CD8-positive, alpha-beta memory T cell (primary cell): ENCODE data around the gene CNTN1. TPM values are rescaled to one million over a fixed set of nuclear protein-coding genes. Genes with fewer than 3 reads are reported as not detected.

ENCODE experiments used
- CTCF ChIA-PET: fragments of 350-600 bp; sonication (Branson Sonifier 250); formaldehyde crosslinking; loops from one replicate; lab custom pipeline; 2021; ENCODE audit warnings: antibody characterized with exemption; lab: Charles Lee
- POLR2A ChIA-PET: fragments of 350-600 bp; sonication (Branson Sonifier 250); formaldehyde crosslinking; loops from one replicate; lab custom pipeline; 2021; ENCODE audit warnings: antibody characterized with exemption; lab: Charles Lee
- DNase-seq, 5 donors: peaks; one replicate each; pipeline versions ENCODE4 v3.0.0 to v3.0.0-alpha.2; 2020 to 2022; ENCODE audit warnings: mixed read lengths in 1 of 5
- H3K27ac ChIP-seq: one replicate; pipeline ENCODE4 v1.7.0; 2013; ENCODE audit warnings: low read depth, mild to moderate bottlenecking, low read length, moderate library complexity
- H3K27me3 ChIP-seq: 2 replicates; pipeline ENCODE4 v1.7.0; 2013; ENCODE audit warnings: low read length, mild to moderate bottlenecking; ENCODE audit not compliant: insufficient read depth, poor library complexity, severe bottlenecking
- H3K36me3 ChIP-seq: 2 replicates; pipeline ENCODE4 v1.7.0; 2013; ENCODE audit warnings: mild to moderate bottlenecking, low read length, moderate library complexity; ENCODE audit not compliant: insufficient read depth
- H3K4me1 ChIP-seq: 2 replicates; pipeline ENCODE4 v1.7.0; 2013; ENCODE audit warnings: mild to moderate bottlenecking, low read length, moderate library complexity; ENCODE audit not compliant: insufficient read depth
- H3K4me3 ChIP-seq: 2 replicates; pipeline ENCODE4 v1.7.0; 2013; ENCODE audit warnings: mild to moderate bottlenecking, low read length
- H3K9me3 ChIP-seq: 2 replicates; pipeline ENCODE4 v1.7.0; 2013; ENCODE audit warnings: mild to moderate bottlenecking, low read length
- H3K27ac Mint-ChIP-seq, 8 donors: one replicate each; pipeline ENCODE4 v1.8.0; 2020 to 2021; ENCODE audit warnings: mixed read lengths in 8 of 8, mild to moderate bottlenecking in 6 of 8, inconsistent platforms in 3 of 8, moderate library complexity in 3 of 8
- H3K27me3 Mint-ChIP-seq, 2 donors: one replicate each; pipeline ENCODE4 v1.8.0; 2020 to 2021; ENCODE audit warnings: mixed read lengths in 2 of 2, mild to moderate bottlenecking in 1 of 2, moderate library complexity in 1 of 2
- H3K36me3 Mint-ChIP-seq, 3 donors: one replicate each; pipeline ENCODE4 v1.8.0; 2020 to 2021; ENCODE audit warnings: mixed read lengths in 3 of 3, inconsistent platforms in 1 of 3, mild to moderate bottlenecking in 1 of 3
- H3K4me1 Mint-ChIP-seq, 3 donors: one replicate each; pipeline ENCODE4 v1.8.0; 2020 to 2021; ENCODE audit warnings: mixed read lengths in 3 of 3, inconsistent platforms in 1 of 3, mild to moderate bottlenecking in 1 of 3
- H3K4me3 Mint-ChIP-seq, 7 donors: one replicate each; pipeline ENCODE4 v1.8.0; 2020 to 2021; ENCODE audit warnings: mixed read lengths in 7 of 7, mild to moderate bottlenecking in 6 of 7, moderate library complexity in 4 of 7, inconsistent platforms in 2 of 7
- H3K9me3 Mint-ChIP-seq, 5 donors: one replicate each; pipeline ENCODE4 v1.8.0; 2020 to 2022; ENCODE audit warnings: mixed read lengths in 5 of 5, mild to moderate bottlenecking in 3 of 5, moderate library complexity in 2 of 5, inconsistent platforms in 1 of 5
- polyA plus RNA-seq: library from polyadenylated mRNA; unstranded; fragments of 300-500 nt; fragmentation: Illumina TruSeq; gene quantifications from one replicate; pipeline ENCODE4 v1.2.3, GENCODE V29; 2021
- total RNA-seq, 2 experiments: library from RNA; stranded (reverse); gene quantifications; one replicate each; pipeline ENCODE4 v1.2.3, GENCODE V29; 2021

The CNTN1 gene
- total and polyA plus RNA-seq, 3 experiments from 2014 or later: not detected

GRCh38 chr12:40834321-40834720, 142.1 kb downstream of the CNTN1 start:
- H3K27ac ChIP-seq: no peak overlapping the region
- Mint-ChIP-seq H3K27me3 (no peaks in the 10 kb centered on the region), H3K27ac (no peak overlapping the region), H3K4me1 (no peaks in the 10 kb centered on the region), H3K4me3 (no peak overlapping the region), H3K9me3 (peaks cover 0 to 6% (median 4%) of the 10 kb centered on the region in 5 donors), H3K36me3 (no peaks in the 10 kb centered on the region)
- no peak for DNase-seq
- no peak overlapping the region for H3K4me3 ChIP-seq
- H3K27me3 ChIP-seq: no peaks in the 10 kb centered on the region
- no peaks in the 10 kb centered on the region for H3K36me3 ChIP-seq
- CTCF ChIA-PET: no interaction called here
- no peaks in the 10 kb centered on the region for H3K4me1 ChIP-seq
- POLR2A ChIA-PET: no interaction called here
- H3K9me3 ChIP-seq: no peaks in the 10 kb centered on the region

GRCh38 chr12:40837891-40838429, 145.7 kb downstream of the CNTN1 start:
- POLR2A ChIA-PET: no interaction called here
- no peaks in the 10 kb centered on the region for H3K9me3 ChIP-seq
- H3K27ac Mint-ChIP-seq: no peak overlapping the region
- peak in 1 of 5 donors; percentile 35 for DNase-seq
- no peaks in the 10 kb centered on the region for H3K4me1 ChIP-seq
- no peak overlapping the region for H3K4me3 Mint-ChIP-seq
- H3K4me3 ChIP-seq: no peak overlapping the region
- H3K4me1 Mint-ChIP-seq: no peaks in the 10 kb centered on the region
- CTCF ChIA-PET: no interaction called here
- peaks cover 0 to 1% of the 10 kb centered on the region in 2 donors for H3K27me3 Mint-ChIP-seq
- H3K27ac ChIP-seq: no peak overlapping the region
- H3K36me3 ChIP-seq: no peaks in the 10 kb centered on the region
- H3K27me3 ChIP-seq: no peaks in the 10 kb centered on the region
- peaks cover 0 to 14% (median 5%) of the 10 kb centered on the region in 5 donors for H3K9me3 Mint-ChIP-seq
- no peaks in the 10 kb centered on the region for H3K36me3 Mint-ChIP-seq

DNA sequence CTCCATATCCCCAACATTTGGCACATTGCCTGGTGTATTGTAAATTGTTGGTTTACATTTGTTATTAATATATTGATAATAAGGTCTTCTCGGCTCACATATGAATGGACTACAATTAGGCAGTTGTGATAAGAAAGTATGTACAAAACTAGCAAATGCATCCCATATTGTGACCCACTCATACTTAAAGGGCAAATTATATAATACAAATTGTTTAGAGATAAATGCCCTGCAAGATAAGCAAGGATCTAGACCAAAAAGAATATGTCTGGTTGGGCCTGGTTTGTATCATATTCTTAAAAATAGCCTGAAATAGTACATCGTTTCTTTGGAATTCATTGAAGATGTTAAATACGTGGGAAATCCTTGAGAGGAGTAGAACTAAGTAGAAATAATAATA, 151.3 kb downstream of the CNTN1 start:
- no peak overlapping the region for H3K4me3 ChIP-seq
- ChIA-PET CTCF (no interaction called here), POLR2A (no interaction called here)
- no peak overlapping the region for H3K27ac ChIP-seq
- H3K36me3 ChIP-seq: no peaks in the 10 kb centered on the region
- no peaks in the 10 kb centered on the region for H3K27me3 ChIP-seq
- Mint-ChIP-seq H3K9me3 (peaks cover 3 to 20% (median 6%) of the 10 kb centered on the region in 5 donors), H3K4me3 (no peak overlapping the region), H3K4me1 (no peaks in the 10 kb centered on the region), H3K27me3 (peaks cover 0 to 1% of the 10 kb centered on the region in 2 donors), H3K27ac (no peak overlapping the region), H3K36me3 (no peaks in the 10 kb centered on the region)
- DNase-seq: no peak
- H3K4me1 ChIP-seq: no peaks in the 10 kb centered on the region
- H3K9me3 ChIP-seq: no peaks in the 10 kb centered on the region

- Mint-ChIP-seq H3K9me3 (peaks cover 0 to 20% (median 10%) of the 10 kb centered on the region in 5 donors), H3K36me3 (no peaks in the 10 kb centered on the region), H3K4me3 (no peak overlapping the region), H3K4me1 (no peaks in the 10 kb centered on the region), H3K27ac (no peak overlapping the region), H3K27me3 (no peaks in the 10 kb centered on the region)
- H3K27me3 ChIP-seq: no peaks in the 10 kb centered on the region
- H3K36me3 ChIP-seq: no peaks in the 10 kb centered on the region
- ChIA-PET POLR2A (no interaction called here), CTCF (no interaction called here)
- no peaks in the 10 kb centered on the region for H3K4me1 ChIP-seq
- DNase-seq: no peak
- no peak overlapping the region for H3K27ac ChIP-seq
- no peaks in the 10 kb centered on the region for H3K9me3 ChIP-seq
- no peak overlapping the region for H3K4me3 ChIP-seq
Observed at GRCh38 chr12:40853221-40853620, 161.0 kb downstream of the CNTN1 start.

DNA sequence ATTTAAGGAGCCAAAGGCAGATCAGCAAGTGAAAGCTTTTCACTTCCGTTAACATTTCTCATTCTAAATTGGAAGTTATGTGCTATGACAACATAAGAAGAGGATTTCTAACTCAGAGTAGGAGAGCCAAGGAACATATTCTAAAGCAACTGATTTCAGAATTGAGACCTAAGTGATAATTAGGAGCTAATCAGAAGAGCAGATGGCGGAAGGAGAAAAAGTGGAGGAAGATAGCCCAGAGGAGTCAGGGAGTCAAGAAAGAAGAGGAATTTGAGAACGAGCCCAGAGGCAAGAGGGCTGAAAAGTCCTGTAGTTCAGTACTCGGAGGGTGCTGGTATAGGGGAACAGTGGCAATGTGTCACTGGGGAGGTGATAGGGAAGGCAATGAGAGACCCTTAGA, 162.4 kb downstream of the CNTN1 start:
- H3K4me1 Mint-ChIP-seq: no peaks in the 10 kb centered on the region
- POLR2A ChIA-PET: no interaction called here

DNA sequence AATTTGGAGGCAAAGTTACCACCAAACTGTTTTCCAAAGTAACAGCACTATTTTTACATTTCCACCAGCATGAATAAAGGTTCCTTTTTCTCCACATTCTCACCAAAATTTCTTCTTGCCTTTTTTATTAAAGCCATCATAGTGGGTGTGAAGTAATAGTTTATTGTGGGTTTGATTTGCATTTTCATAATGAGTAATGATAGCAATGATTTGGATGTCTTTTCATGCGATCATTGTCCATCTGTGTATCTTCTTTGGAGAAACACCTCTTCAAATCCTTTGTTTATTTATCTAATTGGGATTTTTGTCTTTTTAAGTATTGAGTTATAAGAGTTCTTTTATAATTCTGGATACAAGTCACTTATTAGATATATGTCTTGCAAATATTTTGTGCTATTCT, 172.7 kb downstream of the CNTN1 start:
- H3K27me3 Mint-ChIP-seq: no peaks in the 10 kb centered on the region
- Histone ChIP-seq H3K4me3 (no peak overlapping the region), H3K4me1 (no peaks in the 10 kb centered on the region), H3K27me3 (no peaks in the 10 kb centered on the region), H3K36me3 (no peaks in the 10 kb centered on the region), H3K27ac (no peak overlapping the region), H3K9me3 (no peaks in the 10 kb centered on the region)
- no peaks in the 10 kb centered on the region for H3K4me1 Mint-ChIP-seq
- ChIA-PET CTCF (no interaction called here), POLR2A (no interaction called here)
- H3K36me3 Mint-ChIP-seq: no peaks in the 10 kb centered on the region
- H3K9me3 Mint-ChIP-seq: peaks cover 0 to 5% (median 4%) of the 10 kb centered on the region in 5 donors
- H3K27ac Mint-ChIP-seq: no peak overlapping the region
- DNase-seq: no peak
- H3K4me3 Mint-ChIP-seq: no peak overlapping the region

More for the DNA sequence above, 162.4 kb downstream of the CNTN1 start:
- Histone ChIP-seq H3K27ac (no peak overlapping the region), H3K9me3 (no peaks in the 10 kb centered on the region), H3K4me3 (no peak overlapping the region), H3K27me3 (no peaks in the 10 kb centered on the region), H3K4me1 (no peaks in the 10 kb centered on the region), H3K36me3 (no peaks in the 10 kb centered on the region)
- CTCF ChIA-PET: no interaction called here
- Mint-ChIP-seq H3K27me3 (no peaks in the 10 kb centered on the region), H3K36me3 (no peaks in the 10 kb centered on the region), H3K4me3 (no peak overlapping the region), H3K9me3 (peaks cover 0 to 20% (median 10%) of the 10 kb centered on the region in 5 donors), H3K27ac (no peak overlapping the region)
- no peak for DNase-seq

GRCh38 chr12:40870981-40871380, 178.7 kb downstream of the CNTN1 start:
- no peaks in the 10 kb centered on the region for H3K36me3 Mint-ChIP-seq
- Histone ChIP-seq H3K9me3 (no peaks in the 10 kb centered on the region), H3K36me3 (no peaks in the 10 kb centered on the region), H3K4me3 (no peak overlapping the region), H3K27me3 (no peaks in the 10 kb centered on the region), H3K27ac (no peak overlapping the region), H3K4me1 (no peaks in the 10 kb centered on the region)
- H3K27ac Mint-ChIP-seq: no peak overlapping the region
- no peaks in the 10 kb centered on the region for H3K4me1 Mint-ChIP-seq
- ChIA-PET CTCF (no interaction called here), POLR2A (no interaction called here)
- H3K27me3 Mint-ChIP-seq: no peaks in the 10 kb centered on the region
- H3K4me3 Mint-ChIP-seq: no peak overlapping the region
- DNase-seq: no peak
- peaks cover 0 to 7% (median 4%) of the 10 kb centered on the region in 5 donors for H3K9me3 Mint-ChIP-seq

DNA sequence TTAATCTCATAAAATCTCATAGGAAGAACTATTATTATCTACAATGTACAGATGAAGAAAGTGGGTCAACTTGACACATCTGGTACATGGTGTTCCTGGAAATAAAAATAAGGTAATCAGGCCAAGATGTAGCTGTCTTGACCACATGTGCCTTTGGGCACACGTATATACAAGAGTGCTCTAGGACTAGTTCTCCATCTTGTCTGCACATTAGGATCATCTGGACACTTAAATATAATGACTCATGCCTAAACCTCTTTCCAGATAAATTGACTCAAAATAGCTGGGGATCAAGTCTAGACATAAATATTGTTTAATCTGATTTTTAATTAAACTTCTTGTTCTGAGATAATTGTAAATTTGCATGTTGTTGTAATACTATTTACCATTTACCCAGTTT, 182.6 kb downstream of the CNTN1 start:
- POLR2A ChIA-PET: no interaction called here
- CTCF ChIA-PET: interaction anchor here (1.0 kb wide), 1 partner anchor 18 kb away, joined by 3 read pairs; no protein-coding TSS in a partner anchor
- H3K27ac Mint-ChIP-seq: no peak overlapping the region

More for the DNA sequence above, 182.6 kb downstream of the CNTN1 start:
- H3K4me1 Mint-ChIP-seq: no peaks in the 10 kb centered on the region
- Histone ChIP-seq H3K27ac (no peak overlapping the region), H3K9me3 (no peaks in the 10 kb centered on the region), H3K4me3 (no peak overlapping the region), H3K36me3 (no peaks in the 10 kb centered on the region), H3K4me1 (no peaks in the 10 kb centered on the region), H3K27me3 (no peaks in the 10 kb centered on the region)
- H3K36me3 Mint-ChIP-seq: no peaks in the 10 kb centered on the region
- peaks cover 0 to 5% (median 4%) of the 10 kb centered on the region in 5 donors for H3K9me3 Mint-ChIP-seq
- DNase-seq: no peak
- no peak overlapping the region for H3K4me3 Mint-ChIP-seq
- no peaks in the 10 kb centered on the region for H3K27me3 Mint-ChIP-seq
